ENCODE measurements around the gene P2RY6.

GRCh38 chr11:73306977-73307322 is 34.8 kb downstream of the P2RY6 start:
- no peak for TF ChIP-seq TCF12 (IDR thresholded peaks at IDR 0.05; ENCODE audit: low read depth)
- no peak for TF ChIP-seq CEBPB (IDR thresholded peaks at IDR 0.05)
- TF ChIP-seq TAF1 (IDR thresholded peaks at IDR 0.05; ENCODE audit: low read depth) = no peak
- no peak for TF ChIP-seq ZBTB7A (IDR thresholded peaks at IDR 0.05; ENCODE audit: low read depth)
- TF ChIP-seq MAX (IDR thresholded peaks at IDR 0.05) = no peak
- no peak for TF ChIP-seq EGR1 (IDR thresholded peaks at IDR 0.05)
- TF ChIP-seq EP300 (IDR thresholded peaks at IDR 0.05; ENCODE audit: borderline replicate concordance) = no peak

Measured in Ishikawa (cell line).